ENCODE data around the gene CXCR4. TPM values are rescaled to one million over a fixed set of nuclear protein-coding genes. Genes with fewer than 3 reads are reported as not detected.
A peak's percentile ranks its signal among the peaks of the same experiment; 100 is the strongest.

Gene CXCR4
- total RNA-seq, 1 experiment from 2014 or later = 1.1 TPM

- H2AFZ ChIP-seq = no peak overlapping the region
- no peak for TF ChIP-seq CTCF (conservative IDR thresholded peaks at IDR 0.05)
- no peak for TF ChIP-seq EZH2 (IDR thresholded peaks at IDR 0.05; ENCODE audit: low read depth)
- no peaks in the 10 kb centered on the region for H4K20me1 ChIP-seq (ENCODE audit: insufficient read depth)
- H3K9me3 ChIP-seq (ENCODE audit: insufficient read depth, low read depth) = no peaks in the 10 kb centered on the region; the same call in 1 of the 2 replicates
- ChIA-PET POLR2A (ENCODE audit: unreplicated experiment) (no interaction called here), CTCF (no interaction called here)
- H3K4me3 ChIP-seq = no peak overlapping the region
- no peaks in the 10 kb centered on the region for H3K27me3 ChIP-seq (ENCODE audit: insufficient read depth, low read depth)
- H3K79me2 ChIP-seq (ENCODE audit: low read depth) = no peaks in the 10 kb centered on the region
- no peaks in the 10 kb centered on the region for H3K36me3 ChIP-seq (ENCODE audit: low read depth)
- no peaks in the 10 kb centered on the region for H3K4me1 ChIP-seq (replicated peaks; ENCODE audit: insufficient read depth)
- H3K27ac ChIP-seq = no peak overlapping the region
- no peaks in the 10 kb centered on the region for H3F3A ChIP-seq (ENCODE audit: insufficient read depth, low read depth)
- no TSS peak for BruUV-seq (replicated peaks)
- H3K4me2 ChIP-seq = no peak overlapping the region
- DNase-seq = no peak
- intact Hi-C loops (cut with micrococcal nuclease; ENCODE audit: unreplicated experiment) = loop anchor here (5.0 kb wide), 2 partner anchors 132 to 202 kb away; partner anchors contain the start of gene DARS1
- H3K9me2 ChIP-seq (ENCODE audit: insufficient read depth) = no peaks in the 10 kb centered on the region
Observed at GRCh38 chr2:136118819-136119716, 1.1 kb upstream of the CXCR4 start.

- DNase-seq = no peak
Observed at GRCh38 chr2:136117391-136117841, 533 bp downstream of the CXCR4 start.

More at GRCh38 chr2:136117391-136117841, 533 bp downstream of the CXCR4 start:
- no peaks in the 10 kb centered on the region for H4K20me1 ChIP-seq (ENCODE audit: insufficient read depth)
- no peak overlapping the region for H2AFZ ChIP-seq
- H3K27ac ChIP-seq = no peak overlapping the region
- H3K27me3 ChIP-seq (ENCODE audit: insufficient read depth, low read depth) = no peaks in the 10 kb centered on the region
- H3F3A ChIP-seq (ENCODE audit: insufficient read depth, low read depth) = no peaks in the 10 kb centered on the region
- no peak overlapping the region for H3K4me3 ChIP-seq
- no peaks in the 10 kb centered on the region for H3K4me1 ChIP-seq (replicated peaks; ENCODE audit: insufficient read depth)
- H3K36me3 ChIP-seq (ENCODE audit: low read depth) = no peaks in the 10 kb centered on the region
- CTCF ChIA-PET = no interaction called here
- no peak for TF ChIP-seq EZH2 (IDR thresholded peaks at IDR 0.05; ENCODE audit: low read depth)
- TF ChIP-seq CTCF (conservative IDR thresholded peaks at IDR 0.05) = no peak
- TSS peak; percentile 52 for BruUV-seq (replicated peaks)
- H3K4me2 ChIP-seq = no peak overlapping the region
- intact Hi-C loops (cut with micrococcal nuclease; ENCODE audit: unreplicated experiment) = loop anchor here (5.0 kb wide), 2 partner anchors 130 to 200 kb away; partner anchors contain the start of gene DARS1
- POLR2A ChIA-PET (ENCODE audit: unreplicated experiment) = no interaction called here
- H3K9me3 ChIP-seq (ENCODE audit: insufficient read depth, low read depth) = no peaks in the 10 kb centered on the region; the same call in 1 of the 2 replicates
- no peaks in the 10 kb centered on the region for H3K9me2 ChIP-seq (ENCODE audit: insufficient read depth)
- no peaks in the 10 kb centered on the region for H3K79me2 ChIP-seq (ENCODE audit: low read depth)

All from PC-9 (cell line).